CD4-positive, alpha-beta memory T cell (primary cell): ENCODE data around the gene DGCR6L. TPM values are rescaled to one million over a fixed set of nuclear protein-coding genes. Genes with fewer than 3 reads are reported as not detected.
A peak's percentile ranks its signal among the peaks of the same experiment; 100 is the strongest.
"Not testable (repeated sequence)": the region's sequence is repeated elsewhere in the genome, so short reads cannot be mapped to it uniquely, and the experiment has no call there.

Experiments
- CTCF ChIA-PET: fragments of 350-600 bp; sonication (Branson Sonifier 250); formaldehyde crosslinking; loops from one replicate; lab custom pipeline; 2021; ENCODE audit warnings: inconsistent platforms; ENCODE audit not compliant: partially characterized antibody; lab: Charles Lee
- POLR2A ChIA-PET: fragments of 350-600 bp; sonication (Branson Sonifier 250); formaldehyde crosslinking; loops from one replicate; lab custom pipeline; 2021; ENCODE audit not compliant: partially characterized antibody; lab: Charles Lee
- DNase-seq, 5 donors: peaks; one replicate each; pipeline versions ENCODE4 v3.0.0 to v3.0.0-alpha.2; 2020 to 2022; ENCODE audit warnings: mixed read lengths in 1 of 5
- H3K27ac ChIP-seq: one replicate; pipeline ENCODE4 v1.7.0; 2013; ENCODE audit warnings: low read depth, low read length
- H3K27me3 ChIP-seq: 2 replicates; pipeline ENCODE4 v1.7.0; 2013; ENCODE audit warnings: mild to moderate bottlenecking, low read length, moderate library complexity; ENCODE audit not compliant: insufficient read depth
- H3K36me3 ChIP-seq: 2 replicates; pipeline ENCODE4 v1.7.0; 2013; ENCODE audit warnings: mild to moderate bottlenecking, low read length, moderate library complexity; ENCODE audit not compliant: insufficient read depth
- H3K4me1 ChIP-seq: 2 replicates; pipeline ENCODE4 v1.7.0; 2013; ENCODE audit warnings: mild to moderate bottlenecking, low read length, moderate library complexity; ENCODE audit not compliant: insufficient read depth
- H3K4me3 ChIP-seq, 2 donors: one replicate each; pipeline ENCODE4 v1.7.0; 2013; ENCODE audit warnings: low read length in 2 of 2, mild to moderate bottlenecking in 1 of 2
- H3K9me3 ChIP-seq, 2 donors: one replicate each; pipeline ENCODE4 v1.7.0; 2013; ENCODE audit warnings: low read length in 2 of 2, control low read depth in 1 of 2; ENCODE audit not compliant: control insufficient read depth in 1 of 2
- H3K27ac Mint-ChIP-seq, 7 donors: one replicate each; pipeline ENCODE4 v1.8.0; 2020 to 2021; ENCODE audit warnings: mixed read lengths in 7 of 7, mild to moderate bottlenecking in 6 of 7, inconsistent platforms in 3 of 7, moderate library complexity in 3 of 7
- H3K27me3 Mint-ChIP-seq, 2 donors: one replicate each; pipeline ENCODE4 v1.8.0; 2020 to 2021; ENCODE audit warnings: mixed read lengths in 2 of 2
- H3K36me3 Mint-ChIP-seq, 2 donors: one replicate each; pipeline ENCODE4 v1.8.0; 2020 to 2021; ENCODE audit warnings: mixed read lengths in 2 of 2, inconsistent platforms in 1 of 2, mild to moderate bottlenecking in 1 of 2
- H3K4me1 Mint-ChIP-seq, 4 donors: one replicate each; pipeline ENCODE4 v1.8.0; 2020 to 2021; ENCODE audit warnings: mixed read lengths in 4 of 4, mild to moderate bottlenecking in 1 of 4
- H3K4me3 Mint-ChIP-seq, 8 donors: one replicate each; pipeline ENCODE4 v1.8.0; 2020 to 2021; ENCODE audit warnings: mixed read lengths in 8 of 8, mild to moderate bottlenecking in 7 of 8, moderate library complexity in 6 of 8, inconsistent platforms in 3 of 8
- H3K9me3 Mint-ChIP-seq, 8 donors: one replicate each; pipeline ENCODE4 v1.8.0; 2020 to 2021; ENCODE audit warnings: mixed read lengths in 8 of 8, mild to moderate bottlenecking in 5 of 8, inconsistent platforms in 3 of 8, moderate library complexity in 1 of 8
- intact Hi-C: fragments of 100-400 bp; cut with micrococcal nuclease; formaldehyde crosslinking; loops from one replicate; pipeline ENCODE4 v1.15.1; 2023
- polyA plus RNA-seq, 2 donors: library from polyadenylated mRNA; unstranded; fragments of 300-500 nt; fragmentation: Illumina TruSeq; gene quantifications; one replicate each; pipeline ENCODE4 v1.2.3, GENCODE V29; 2021
- total RNA-seq, 2 experiments: library from RNA; stranded (reverse); gene quantifications; one replicate each; pipeline ENCODE4 v1.2.3, GENCODE V29; 2021

DGCR6L gene
- total and polyA plus RNA-seq, 4 experiments from 2014 or later = 39.9 to 145 (median 82.4) TPM

GRCh38 chr22:20352536-20352935 is 32.7 kb upstream of the DGCR6L start:
- H3K4me1 Mint-ChIP-seq, H3K9me3 Mint-ChIP-seq, POLR2A ChIA-PET, H3K27ac ChIP-seq, H3K27me3 Mint-ChIP-seq, H3K36me3 ChIP-seq, DNase-seq, intact Hi-C loops, H3K4me3 ChIP-seq, H3K27ac Mint-ChIP-seq, H3K4me3 Mint-ChIP-seq, H3K27me3 ChIP-seq, H3K36me3 Mint-ChIP-seq, H3K9me3 ChIP-seq, H3K4me1 ChIP-seq, CTCF ChIA-PET: not testable (repeated sequence)

- H3K9me3 Mint-ChIP-seq, H3K4me1 ChIP-seq, H3K4me3 ChIP-seq, intact Hi-C loops, H3K4me3 Mint-ChIP-seq, H3K36me3 ChIP-seq, H3K36me3 Mint-ChIP-seq, H3K27me3 Mint-ChIP-seq, H3K9me3 ChIP-seq, H3K27ac ChIP-seq, H3K4me1 Mint-ChIP-seq, H3K27me3 ChIP-seq, POLR2A ChIA-PET, H3K27ac Mint-ChIP-seq, CTCF ChIA-PET: not testable (repeated sequence)
- peak in 4 of 5 donors; percentile 19 to 28 (median 26) for DNase-seq
Measured at GRCh38 chr22:20346553-20346952, 26.7 kb upstream of the DGCR6L start.

GRCh38 chr22:20338291-20338690 is 18.4 kb upstream of the DGCR6L start:
- H3K27me3 Mint-ChIP-seq, H3K9me3 Mint-ChIP-seq, DNase-seq, H3K4me1 Mint-ChIP-seq, H3K36me3 Mint-ChIP-seq, H3K4me3 Mint-ChIP-seq, intact Hi-C loops, H3K4me3 ChIP-seq, H3K9me3 ChIP-seq, H3K36me3 ChIP-seq, H3K27ac ChIP-seq, CTCF ChIA-PET, H3K27me3 ChIP-seq, H3K4me1 ChIP-seq: not testable (repeated sequence)
- H3K27ac Mint-ChIP-seq = peak overlapping the region in 1 of 7 donors; percentile 27
- POLR2A ChIA-PET = interaction anchor here (0.6 kb wide), 1 partner anchor 217 kb away, joined by 3 read pairs; no protein-coding TSS in a partner anchor

GRCh38 chr22:20337807-20338206 is 17.9 kb upstream of the DGCR6L start:
- H3K36me3 Mint-ChIP-seq = not testable (repeated sequence)

GRCh38 chr22:20336561-20336960 is 16.7 kb upstream of the DGCR6L start:
- H3K9me3 Mint-ChIP-seq, H3K4me3 Mint-ChIP-seq, H3K27ac Mint-ChIP-seq, CTCF ChIA-PET, H3K27ac ChIP-seq, H3K27me3 Mint-ChIP-seq, H3K36me3 Mint-ChIP-seq, intact Hi-C loops, H3K4me1 Mint-ChIP-seq, DNase-seq, H3K4me3 ChIP-seq, H3K36me3 ChIP-seq, H3K9me3 ChIP-seq, H3K27me3 ChIP-seq, POLR2A ChIA-PET, H3K4me1 ChIP-seq: not testable (repeated sequence)

More at GRCh38 chr22:20337807-20338206, 17.9 kb upstream of the DGCR6L start:
- H3K27me3 ChIP-seq, H3K27me3 Mint-ChIP-seq, H3K9me3 ChIP-seq, H3K4me1 Mint-ChIP-seq, CTCF ChIA-PET, H3K4me3 Mint-ChIP-seq, intact Hi-C loops, H3K4me3 ChIP-seq, POLR2A ChIA-PET, DNase-seq, H3K27ac ChIP-seq, H3K4me1 ChIP-seq, H3K36me3 ChIP-seq, H3K9me3 Mint-ChIP-seq: not testable (repeated sequence)
- H3K27ac Mint-ChIP-seq = peak overlapping the region in 1 of 7 donors; percentile 27

- Mint-ChIP-seq H3K4me1 (peaks cover 11 to 24% (median 14%) of the 10 kb centered on the region in 4 donors), H3K4me3 (peak overlapping the region; percentile 80 to 93 (median 87)), H3K27ac (peak overlapping the region; percentile 92 to 99 (median 96))
- H3K9me3 Mint-ChIP-seq, H3K36me3 Mint-ChIP-seq, intact Hi-C loops, H3K36me3 ChIP-seq, H3K27me3 Mint-ChIP-seq, H3K9me3 ChIP-seq, H3K4me3 ChIP-seq, H3K27ac ChIP-seq, H3K27me3 ChIP-seq: not testable (repeated sequence)
- CTCF ChIA-PET = interaction anchor here (1.2 kb wide), 2 partner anchors 9 to 10 kb away, joined by 3 to 7 read pairs; partner anchors contain the start of gene DGCR6L
- DNase-seq = peak; percentile 37 to 76 (median 50)
- POLR2A ChIA-PET = interaction anchor here (0.7 to 2.6 kb wide), 3 partner anchors 9 to 90 kb away, joined by 3 to 15 read pairs (median 4); partner anchors contain the start of gene DGCR6L
- peaks cover 13% of the 10 kb centered on the region for H3K4me1 ChIP-seq
Measured at GRCh38 chr22:20328569-20328930, 8.7 kb upstream of the DGCR6L start.

GRCh38 chr22:20325996-20326395 is 6.1 kb upstream of the DGCR6L start:
- H3K4me3 ChIP-seq, intact Hi-C loops, POLR2A ChIA-PET, DNase-seq, H3K27me3 ChIP-seq, H3K36me3 ChIP-seq, H3K27me3 Mint-ChIP-seq, H3K36me3 Mint-ChIP-seq, H3K9me3 ChIP-seq, H3K27ac ChIP-seq, CTCF ChIA-PET, H3K9me3 Mint-ChIP-seq: not testable (repeated sequence)
- Mint-ChIP-seq H3K27ac (peak overlapping the region in 2 of 7 donors; percentile 73 to 79), H3K4me3 (peak overlapping the region in 1 of 8 donors; percentile 17), H3K4me1 (peaks cover 23 to 47% (median 30%) of the 10 kb centered on the region in 4 donors)
- H3K4me1 ChIP-seq = peaks cover 36% of the 10 kb centered on the region
